HepG2 (cell line): ENCODE results near the gene CYP26A1. TPM values are rescaled to one million over a fixed set of nuclear protein-coding genes. Genes with fewer than 3 reads are reported as not detected.

Experiments used
- FOXO1 ChIP-seq: sonication (generic); formaldehyde crosslinking; IDR thresholded peaks from 2 replicates; pipeline ENCODE4 v1.4.0; 2020; ENCODE audit warnings: missing genetic modification reagents
- HNF4A ChIP-seq: sonication (generic); formaldehyde crosslinking; IDR thresholded peaks from 2 replicates; pipeline ENCODE4 v1.4.0; 2020; ENCODE audit warnings: missing genetic modification reagents
- KAT2B ChIP-seq: fragments of 150-350 bp; IDR thresholded peaks from 2 replicates; pipeline ENCODE4 v1.6.1; 2014; ENCODE audit warnings: low read depth, low read length, borderline replicate concordance
- NPAS2 ChIP-seq: sonication (generic); formaldehyde crosslinking; IDR thresholded peaks from 2 replicates; pipeline ENCODE4 v1.8.0; 2022; ENCODE audit warnings: mild to moderate bottlenecking, missing genetic modification reagents, borderline replicate concordance
- RAD51 ChIP-seq: fragments of 450-650 bp; IDR thresholded peaks from 2 replicates; pipeline ENCODE4 v1.6.1; 2016; ENCODE audit warnings: borderline replicate concordance
- TSC22D2 ChIP-seq: sonication (generic); formaldehyde crosslinking; IDR thresholded peaks from 2 replicates; pipeline ENCODE4 v1.5.1; 2020; ENCODE audit warnings: missing genetic modification reagents, mild to moderate bottlenecking, borderline replicate concordance
- U2AF1 ChIP-seq: fragments of 200-400 bp; formaldehyde crosslinking; optimal IDR thresholded peaks from 2 replicates; pipeline ENCODE3; 2017; ENCODE audit warnings: mild to moderate bottlenecking, low read depth, low read length
- ZHX1 ChIP-seq: sonication (generic); formaldehyde crosslinking; IDR thresholded peaks from 2 replicates; pipeline ENCODE4 v1.8.1; 2022; ENCODE audit warnings: low read depth, mild to moderate bottlenecking, missing genetic modification reagents
- ZNF101 ChIP-seq: sonication (generic); formaldehyde crosslinking; IDR thresholded peaks from 2 replicates; pipeline ENCODE4 v1.4.0; 2020; ENCODE audit warnings: mild to moderate bottlenecking, low read depth, missing genetic modification reagents, borderline replicate concordance
- ZNF260 ChIP-seq: sonication (generic); formaldehyde crosslinking; IDR thresholded peaks from 2 replicates; pipeline ENCODE4 v1.4.0; 2020; ENCODE audit warnings: missing genetic modification reagents, low read depth, mild to moderate bottlenecking, borderline replicate concordance
- ZNF354B ChIP-seq: sonication (generic); formaldehyde crosslinking; IDR thresholded peaks from 2 replicates; pipeline ENCODE4 v1.8.0; 2022; ENCODE audit warnings: mild to moderate bottlenecking, missing genetic modification reagents
- ZNF563 ChIP-seq: sonication (generic); formaldehyde crosslinking; IDR thresholded peaks from 2 replicates; pipeline ENCODE4 v1.8.0; 2022; ENCODE audit warnings: mild to moderate bottlenecking, moderate library complexity, missing genetic modification reagents
- ZNF569 ChIP-seq: sonication (generic); formaldehyde crosslinking; IDR thresholded peaks from 2 replicates; pipeline ENCODE4 v1.5.0; 2020; ENCODE audit warnings: mild to moderate bottlenecking, missing genetic modification reagents, moderate library complexity, borderline replicate concordance
- ZNF749 ChIP-seq: sonication (generic); formaldehyde crosslinking; IDR thresholded peaks from 2 replicates; pipeline ENCODE4 v1.8.0; 2022; ENCODE audit warnings: mild to moderate bottlenecking, missing genetic modification reagents, moderate library complexity, borderline replicate concordance
- ZNF788 ChIP-seq: sonication (generic); formaldehyde crosslinking; IDR thresholded peaks from 2 replicates; pipeline ENCODE4 v1.5.0; 2020; ENCODE audit warnings: mild to moderate bottlenecking, missing genetic modification reagents, borderline replicate concordance
- polyA plus RNA-seq, 8 experiments: library from polyadenylated mRNA; depleted of rRNA in 3 of 8; stranded (reverse) in 7 of 8; unstranded in 1 of 8; fragments of >200 nt; fragmentation: Illumina TruSeq in 4 of 8; extraction: Trizol in 4 of 8; gene quantifications; 2 replicates each; pipeline versions ENCODE4 v1.2.1 to v1.2.3, GENCODE V29; 2011 to 2016; ENCODE audit warnings: low read depth in 4 of 8, missing spikeins in 1 of 8, mixed read lengths in 1 of 8; ENCODE audit not compliant: insufficient read depth in 1 of 8
- total RNA-seq, 5 experiments: library from RNA; depleted of rRNA; stranded (reverse); fragments of >200 nt; fragmentation: Illumina TruSeq; extraction: Trizol; gene quantifications; 2 replicates each; pipeline ENCODE4 v1.2.3, GENCODE V29; 2016; ENCODE audit warnings: low read depth in 1 of 5
- TF ChIP-seq, protein P1 (sequence below): sonication (generic); formaldehyde crosslinking; IDR thresholded peaks from 2 replicates; pipeline ENCODE4 v1.9.0; 2021; ENCODE audit warnings: mild to moderate bottlenecking, missing genetic modification reagents
- TF ChIP-seq, protein P2 (sequence below): sonication (generic); formaldehyde crosslinking; IDR thresholded peaks from 2 replicates; pipeline ENCODE4 v1.4.0; 2020; ENCODE audit warnings: missing genetic modification reagents

The CYP26A1 gene
- total and polyA plus RNA-seq, 2 of the 13 experiments (the other 11 are each of a cell fraction or from before 2014, with no cell fraction given): 0.15 TPM; not detected in 1

GRCh38 chr10:93106631-93107072, 33.0 kb downstream of the CYP26A1 start (continued):
- TF ChIP-seq, protein P1, sequence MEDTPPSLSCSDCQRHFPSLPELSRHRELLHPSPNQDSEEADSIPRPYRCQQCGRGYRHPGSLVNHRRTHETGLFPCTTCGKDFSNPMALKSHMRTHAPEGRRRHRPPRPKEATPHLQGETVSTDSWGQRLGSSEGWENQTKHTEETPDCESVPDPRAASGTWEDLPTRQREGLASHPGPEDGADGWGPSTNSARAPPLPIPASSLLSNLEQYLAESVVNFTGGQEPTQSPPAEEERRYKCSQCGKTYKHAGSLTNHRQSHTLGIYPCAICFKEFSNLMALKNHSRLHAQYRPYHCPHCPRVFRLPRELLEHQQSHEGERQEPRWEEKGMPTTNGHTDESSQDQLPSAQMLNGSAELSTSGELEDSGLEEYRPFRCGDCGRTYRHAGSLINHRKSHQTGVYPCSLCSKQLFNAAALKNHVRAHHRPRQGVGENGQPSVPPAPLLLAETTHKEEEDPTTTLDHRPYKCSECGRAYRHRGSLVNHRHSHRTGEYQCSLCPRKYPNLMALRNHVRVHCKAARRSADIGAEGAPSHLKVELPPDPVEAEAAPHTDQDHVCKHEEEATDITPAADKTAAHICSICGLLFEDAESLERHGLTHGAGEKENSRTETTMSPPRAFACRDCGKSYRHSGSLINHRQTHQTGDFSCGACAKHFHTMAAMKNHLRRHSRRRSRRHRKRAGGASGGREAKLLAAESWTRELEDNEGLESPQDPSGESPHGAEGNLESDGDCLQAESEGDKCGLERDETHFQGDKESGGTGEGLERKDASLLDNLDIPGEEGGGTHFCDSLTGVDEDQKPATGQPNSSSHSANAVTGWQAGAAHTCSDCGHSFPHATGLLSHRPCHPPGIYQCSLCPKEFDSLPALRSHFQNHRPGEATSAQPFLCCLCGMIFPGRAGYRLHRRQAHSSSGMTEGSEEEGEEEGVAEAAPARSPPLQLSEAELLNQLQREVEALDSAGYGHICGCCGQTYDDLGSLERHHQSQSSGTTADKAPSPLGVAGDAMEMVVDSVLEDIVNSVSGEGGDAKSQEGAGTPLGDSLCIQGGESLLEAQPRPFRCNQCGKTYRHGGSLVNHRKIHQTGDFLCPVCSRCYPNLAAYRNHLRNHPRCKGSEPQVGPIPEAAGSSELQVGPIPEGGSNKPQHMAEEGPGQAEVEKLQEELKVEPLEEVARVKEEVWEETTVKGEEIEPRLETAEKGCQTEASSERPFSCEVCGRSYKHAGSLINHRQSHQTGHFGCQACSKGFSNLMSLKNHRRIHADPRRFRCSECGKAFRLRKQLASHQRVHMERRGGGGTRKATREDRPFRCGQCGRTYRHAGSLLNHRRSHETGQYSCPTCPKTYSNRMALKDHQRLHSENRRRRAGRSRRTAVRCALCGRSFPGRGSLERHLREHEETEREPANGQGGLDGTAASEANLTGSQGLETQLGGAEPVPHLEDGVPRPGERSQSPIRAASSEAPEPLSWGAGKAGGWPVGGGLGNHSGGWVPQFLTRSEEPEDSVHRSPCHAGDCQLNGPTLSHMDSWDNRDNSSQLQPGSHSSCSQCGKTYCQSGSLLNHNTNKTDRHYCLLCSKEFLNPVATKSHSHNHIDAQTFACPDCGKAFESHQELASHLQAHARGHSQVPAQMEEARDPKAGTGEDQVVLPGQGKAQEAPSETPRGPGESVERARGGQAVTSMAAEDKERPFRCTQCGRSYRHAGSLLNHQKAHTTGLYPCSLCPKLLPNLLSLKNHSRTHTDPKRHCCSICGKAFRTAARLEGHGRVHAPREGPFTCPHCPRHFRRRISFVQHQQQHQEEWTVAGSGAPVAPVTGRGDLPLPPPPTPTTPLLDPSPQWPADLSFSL (CRISPR knock-in tag): peak; percentile 71; the same call in 1 of the 2 replicates
- TF ChIP-seq U2AF1 (no peak), ZNF788 (CRISPR knock-in tag) (no peak; the same call in 1 of the 2 replicates), HNF4A (CRISPR knock-in tag) (peak; percentile 91), ZNF260 (CRISPR knock-in tag) (no peak), NPAS2 (CRISPR knock-in tag) (no peak), TSC22D2 (CRISPR knock-in tag) (no peak), RAD51 (no peak), ZNF563 (no peak), FOXO1 (CRISPR knock-in tag) (peak; percentile 95), KAT2B (no peak), ZNF101 (CRISPR knock-in tag) (no peak), ZNF749 (CRISPR knock-in tag) (no peak), ZHX1 (CRISPR knock-in tag) (peak; percentile 79; the same call in 1 of the 2 replicates), ZNF569 (CRISPR knock-in tag) (no peak), ZNF354B (CRISPR knock-in tag) (no peak)
- TF ChIP-seq, protein P2, sequence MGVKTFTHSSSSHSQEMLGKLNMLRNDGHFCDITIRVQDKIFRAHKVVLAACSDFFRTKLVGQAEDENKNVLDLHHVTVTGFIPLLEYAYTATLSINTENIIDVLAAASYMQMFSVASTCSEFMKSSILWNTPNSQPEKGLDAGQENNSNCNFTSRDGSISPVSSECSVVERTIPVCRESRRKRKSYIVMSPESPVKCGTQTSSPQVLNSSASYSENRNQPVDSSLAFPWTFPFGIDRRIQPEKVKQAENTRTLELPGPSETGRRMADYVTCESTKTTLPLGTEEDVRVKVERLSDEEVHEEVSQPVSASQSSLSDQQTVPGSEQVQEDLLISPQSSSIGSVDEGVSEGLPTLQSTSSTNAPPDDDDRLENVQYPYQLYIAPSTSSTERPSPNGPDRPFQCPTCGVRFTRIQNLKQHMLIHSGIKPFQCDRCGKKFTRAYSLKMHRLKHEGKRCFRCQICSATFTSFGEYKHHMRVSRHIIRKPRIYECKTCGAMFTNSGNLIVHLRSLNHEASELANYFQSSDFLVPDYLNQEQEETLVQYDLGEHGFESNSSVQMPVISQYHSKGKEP (CRISPR knock-in tag): no peak
